HG03159 (cell line): ENCODE results near the gene CRIM1.
A peak's percentile ranks its signal among the peaks of the same experiment; 100 is the strongest.

Source experiments
- ATAC-seq: cut with Tn5 transposase; IDR thresholded peaks from one replicate; pipeline ENCODE4 v1.9.1; 2021; ENCODE audit warnings: mild to moderate bottlenecking, moderate library complexity; ENCODE audit not compliant: unreplicated experiment

CRIM1 gene

DNA sequence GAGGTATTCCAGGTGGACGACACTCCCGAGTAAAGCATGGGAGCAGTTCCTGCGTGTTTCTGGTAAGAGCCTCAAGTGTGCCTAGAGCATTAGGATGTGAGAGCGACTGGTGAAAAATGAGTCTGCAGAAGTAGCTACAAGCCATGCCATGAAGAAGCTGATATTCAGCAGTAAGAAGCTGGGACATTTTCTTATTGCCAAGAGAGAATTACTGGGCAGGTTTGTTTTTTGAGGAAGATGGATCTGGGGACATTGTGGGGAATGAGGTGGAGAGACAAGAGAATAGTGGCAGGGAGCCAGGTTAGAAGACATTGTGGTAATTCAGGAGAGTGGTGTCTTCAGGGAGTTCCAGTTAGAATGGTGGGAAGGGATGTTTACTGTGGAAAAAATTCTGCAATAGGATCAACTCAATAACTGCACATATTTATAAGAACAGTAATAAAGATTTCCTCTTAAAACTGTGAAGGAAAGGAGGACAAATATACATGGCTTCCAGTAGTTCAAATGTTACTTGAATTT is 38.2 kb downstream of the CRIM1 start:
- no peak for ATAC-seq

DNA sequence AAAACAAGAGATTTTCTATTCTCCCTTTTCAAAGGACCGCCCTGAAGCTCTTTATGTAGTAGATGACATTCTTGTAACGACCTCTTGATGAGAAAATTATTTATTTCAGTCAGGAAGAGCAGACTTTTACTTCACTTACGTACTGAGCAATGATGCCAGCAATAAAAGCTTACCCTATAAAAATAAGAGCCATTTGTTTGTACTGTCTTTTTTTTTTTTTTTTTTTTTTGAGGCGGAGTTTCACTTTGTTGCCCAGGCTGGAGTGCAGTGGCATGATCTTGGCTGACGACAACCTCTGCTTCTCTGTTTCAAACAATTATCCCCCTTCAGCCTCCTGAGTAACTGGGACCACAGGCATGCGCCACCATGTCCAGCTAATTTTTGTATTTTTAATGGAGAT is 39.2 kb downstream of the CRIM1 start:
- no peak for ATAC-seq

DNA sequence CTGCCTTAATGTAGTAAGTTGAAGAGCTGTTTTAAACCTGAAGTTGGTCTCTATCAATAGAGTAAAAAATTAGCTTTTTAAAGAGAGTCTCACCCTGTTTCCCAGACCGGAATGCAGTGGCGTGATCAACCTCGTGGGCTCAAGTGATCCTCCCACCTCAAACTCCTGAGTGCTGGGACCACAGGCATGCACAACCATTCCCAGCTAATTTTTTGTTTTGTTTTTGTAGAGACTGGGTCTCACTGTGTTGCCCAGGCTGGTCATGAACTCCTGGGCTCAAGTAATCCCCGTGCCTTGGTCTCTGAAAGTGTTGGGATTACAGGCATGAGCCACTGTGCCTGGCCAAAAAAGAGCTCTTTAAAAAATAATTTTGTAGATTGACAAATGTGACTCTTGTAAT is 40.3 kb downstream of the CRIM1 start:
- no peak for ATAC-seq

DNA sequence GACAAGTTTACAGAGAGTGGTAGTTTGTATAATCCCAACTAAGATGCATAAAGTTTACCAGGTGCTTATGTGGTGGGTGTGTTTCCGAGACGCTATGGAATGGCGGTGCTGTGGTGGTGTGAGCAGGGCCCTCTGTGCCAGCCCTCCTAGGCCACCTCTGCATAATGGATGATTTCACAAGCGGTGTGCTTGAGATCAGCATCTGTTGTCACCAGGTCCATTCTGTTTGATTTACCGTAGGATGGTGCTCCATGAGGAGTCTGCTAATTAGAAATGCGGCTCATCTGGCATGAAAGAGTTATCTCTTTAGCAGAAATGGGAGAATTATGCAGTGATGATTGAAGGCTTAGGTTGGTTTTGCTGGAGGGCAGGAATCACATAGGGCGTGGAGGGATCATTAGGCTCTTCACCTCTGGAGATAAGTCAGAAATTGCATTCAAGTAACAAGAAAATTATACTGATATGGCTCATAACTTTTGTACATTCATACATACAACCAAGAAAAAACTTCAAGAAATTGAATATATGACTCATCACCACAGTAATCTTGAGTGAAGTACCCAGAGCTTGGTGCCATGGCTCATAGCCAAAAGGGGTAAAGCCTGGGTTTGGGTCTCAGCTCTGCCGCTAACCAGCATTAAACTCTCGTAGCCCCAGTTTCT is 41.4 kb downstream of the CRIM1 start:
- no peak for ATAC-seq

DNA sequence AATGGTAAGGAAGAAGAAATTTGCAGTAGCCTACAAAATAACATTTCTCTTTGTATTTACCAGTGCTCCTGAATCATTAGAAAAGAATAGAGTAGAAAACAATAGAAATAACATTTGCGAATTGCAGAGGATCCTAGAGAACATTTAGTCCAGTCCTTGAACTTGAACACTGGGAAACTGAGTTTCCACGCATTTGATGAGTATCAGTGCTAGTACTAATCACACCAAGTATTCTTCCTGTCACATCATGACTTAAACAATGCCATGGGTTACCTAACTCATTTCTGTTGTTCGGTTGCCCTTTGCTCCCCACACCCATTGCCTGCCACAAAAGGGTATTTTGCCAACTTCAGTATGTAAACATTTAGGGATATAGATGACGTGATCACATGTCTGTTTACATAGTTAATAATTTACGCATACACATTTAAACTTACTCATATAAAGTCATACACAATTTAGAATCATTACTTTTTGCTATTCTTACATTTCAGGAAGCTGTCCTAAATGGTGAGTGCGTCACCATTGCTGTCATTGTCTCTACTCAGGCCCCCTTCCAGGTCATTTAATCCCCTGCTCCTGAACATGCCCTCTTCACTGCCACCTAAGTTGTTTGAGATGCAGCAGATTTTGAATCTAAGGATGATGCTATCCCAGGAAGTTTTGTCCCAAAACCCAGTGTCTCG is 42.3 kb downstream of the CRIM1 start:
- no peak for ATAC-seq

DNA sequence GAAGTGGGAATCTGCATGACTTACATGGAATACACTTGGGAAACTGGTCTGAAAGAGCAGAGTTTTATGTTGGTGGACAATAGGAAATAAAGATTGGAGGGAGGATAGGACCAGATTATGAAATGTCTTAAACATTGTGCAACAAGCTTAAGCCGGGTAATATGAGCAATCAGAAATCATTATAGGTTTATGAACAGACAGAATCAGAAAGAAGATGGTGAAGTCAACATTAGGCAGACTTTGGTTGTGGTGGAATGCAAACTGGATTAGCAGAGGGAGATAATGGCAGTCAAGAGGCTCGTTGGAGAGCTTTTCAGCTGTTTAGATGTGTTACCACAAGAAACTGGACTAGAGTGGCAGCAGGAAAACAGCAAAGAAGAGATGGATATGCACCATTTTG is 43.5 kb downstream of the CRIM1 start:
- ATAC-seq = no peak

DNA sequence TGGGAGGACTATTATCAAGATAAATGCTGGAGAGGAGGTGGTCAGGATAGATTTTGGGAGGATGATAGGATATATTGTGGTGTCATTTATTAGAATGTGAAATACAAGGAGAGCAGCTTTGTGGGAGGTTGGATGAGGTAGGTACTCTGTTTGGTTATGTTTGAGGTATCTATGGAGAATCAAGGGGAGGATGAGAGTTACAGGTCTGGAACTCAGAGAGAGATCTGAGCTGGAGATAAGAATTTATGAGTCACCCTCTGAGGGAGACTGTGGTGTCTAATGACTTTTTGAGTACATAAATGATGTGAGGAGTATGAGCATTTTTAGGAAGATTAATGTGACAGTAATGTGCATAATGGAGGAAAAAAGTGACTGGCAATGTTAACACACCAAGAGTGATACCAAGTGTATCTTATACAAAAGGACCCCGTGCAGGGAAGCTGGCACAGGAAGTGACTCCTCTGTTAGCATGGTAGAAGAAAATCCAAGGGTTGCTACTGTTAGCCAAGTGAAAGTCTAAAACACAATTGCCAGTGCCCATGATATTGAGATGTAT is 48.2 kb downstream of the CRIM1 start:
- ATAC-seq = peak; percentile 68

DNA sequence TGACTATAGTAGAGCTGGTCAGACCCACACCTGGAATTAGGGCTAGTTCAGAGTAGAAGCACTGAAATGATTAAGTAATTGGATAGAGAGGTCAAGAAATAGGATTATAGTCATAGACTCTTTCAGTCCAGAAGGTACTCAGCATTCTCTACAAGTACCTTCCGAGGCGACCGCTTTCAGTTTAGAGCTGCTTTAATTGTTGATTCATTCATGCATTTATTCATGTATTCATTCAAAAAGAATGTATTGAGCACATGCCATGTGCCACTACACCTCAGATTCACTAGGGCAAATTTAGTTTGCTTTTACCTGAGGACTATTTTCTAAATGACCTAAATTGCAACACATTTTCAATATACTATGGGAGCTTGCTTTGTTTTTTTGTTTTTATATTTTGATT is 48.7 kb downstream of the CRIM1 start:
- ATAC-seq = peak; percentile 39

DNA sequence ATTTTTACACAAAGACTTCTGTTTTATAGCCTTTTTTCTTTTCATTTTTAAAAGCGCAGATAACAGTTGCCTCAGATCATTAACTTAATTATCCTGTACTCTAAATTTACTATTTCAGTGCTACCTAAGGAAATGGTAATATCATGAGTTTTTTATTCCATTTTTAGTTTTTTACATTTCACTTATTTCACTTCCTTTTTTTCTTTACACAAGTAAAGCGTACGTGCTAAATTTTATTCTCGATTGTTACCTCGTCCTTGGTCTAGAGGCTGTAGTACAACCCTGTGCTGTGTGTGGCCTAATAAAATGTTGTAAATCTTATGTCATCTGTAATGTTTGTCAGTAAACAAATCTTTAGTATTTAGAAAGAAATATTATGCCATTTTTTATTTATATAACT is 49.2 kb downstream of the CRIM1 start:
- ATAC-seq = peak; percentile 56

DNA sequence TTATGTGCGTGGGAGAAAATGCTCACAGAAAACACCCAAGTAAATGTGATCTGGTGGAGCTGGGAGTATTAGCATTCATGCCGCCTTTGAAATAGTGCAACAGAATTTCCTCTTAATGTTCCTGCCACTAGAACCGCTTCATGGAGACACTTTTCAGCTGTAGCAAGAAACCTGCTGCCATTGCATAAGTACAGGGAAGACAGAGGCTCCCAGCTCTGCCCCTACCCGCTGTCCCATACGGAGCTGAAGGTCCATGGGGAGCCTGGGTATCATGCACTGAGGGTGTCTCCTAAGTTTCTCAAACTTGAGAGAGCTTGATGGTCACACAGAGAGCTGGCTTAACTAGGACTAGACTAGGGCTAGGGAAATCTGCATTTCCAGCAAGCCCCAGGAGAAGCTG is 49.6 kb downstream of the CRIM1 start:
- peak; percentile 6 for ATAC-seq

DNA sequence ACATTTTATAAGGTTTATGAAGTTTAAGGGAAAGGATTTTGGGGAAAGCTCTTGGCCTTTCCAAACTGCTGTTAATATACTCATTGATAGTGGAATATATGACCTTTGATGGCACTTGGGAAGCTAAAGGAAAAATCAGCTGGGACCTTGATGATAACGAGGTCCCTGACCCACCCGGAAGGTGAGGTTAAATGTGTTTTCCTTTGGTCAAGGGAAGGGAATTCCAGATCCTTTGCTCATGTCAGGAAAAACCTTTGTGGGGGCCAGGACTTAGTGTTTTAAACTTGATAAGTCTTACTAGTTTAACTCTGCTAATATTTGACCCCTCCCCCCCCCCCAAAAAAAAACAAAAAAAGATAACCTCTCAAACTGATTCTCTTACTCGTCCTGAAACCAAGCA is 50.7 kb downstream of the CRIM1 start:
- ATAC-seq = no peak

DNA sequence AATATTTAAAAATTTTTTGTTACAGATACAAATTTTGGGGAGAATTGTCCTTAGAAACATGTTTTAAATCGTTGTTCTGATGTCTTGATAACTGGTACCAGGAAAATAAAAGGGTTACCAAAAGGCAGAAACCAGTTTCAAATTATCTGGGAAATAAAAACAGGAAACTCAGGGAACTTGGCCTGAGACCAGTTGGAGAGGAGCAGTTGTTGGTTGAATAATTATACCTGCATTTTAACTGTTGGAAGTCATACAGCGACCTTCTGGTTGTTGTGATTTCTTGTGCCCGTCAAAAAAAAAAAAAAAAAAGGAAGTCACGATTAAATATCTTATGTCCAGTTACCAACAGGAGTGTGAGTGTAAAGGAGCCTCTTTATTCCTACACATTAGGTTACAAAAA is 51.8 kb downstream of the CRIM1 start:
- no peak for ATAC-seq

DNA sequence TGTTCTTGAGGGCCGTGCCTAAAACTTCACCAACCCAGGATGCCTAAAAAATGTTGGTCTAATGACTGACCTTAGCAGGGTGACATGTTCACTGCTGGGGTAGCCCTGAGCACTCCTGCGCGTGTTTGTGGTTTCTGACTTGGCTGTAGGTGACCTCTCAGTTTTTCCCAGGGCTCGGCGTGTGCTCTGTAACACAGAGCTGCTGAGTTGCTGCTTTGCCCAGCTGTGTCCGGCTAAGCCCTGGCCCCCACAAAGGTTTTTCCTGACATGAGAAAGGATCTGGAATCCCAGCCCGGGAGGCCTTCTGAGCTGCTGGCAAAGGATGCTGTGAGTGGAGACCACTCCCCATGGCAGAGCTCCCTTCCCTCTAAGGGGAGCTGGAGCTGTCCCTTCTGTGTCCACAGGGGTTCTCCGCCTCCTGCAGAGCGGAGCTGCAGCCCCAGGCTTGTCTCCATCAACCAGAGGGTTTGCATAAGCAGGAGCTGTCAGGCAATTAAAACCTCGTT is 52.7 kb downstream of the CRIM1 start:
- ATAC-seq = no peak

DNA sequence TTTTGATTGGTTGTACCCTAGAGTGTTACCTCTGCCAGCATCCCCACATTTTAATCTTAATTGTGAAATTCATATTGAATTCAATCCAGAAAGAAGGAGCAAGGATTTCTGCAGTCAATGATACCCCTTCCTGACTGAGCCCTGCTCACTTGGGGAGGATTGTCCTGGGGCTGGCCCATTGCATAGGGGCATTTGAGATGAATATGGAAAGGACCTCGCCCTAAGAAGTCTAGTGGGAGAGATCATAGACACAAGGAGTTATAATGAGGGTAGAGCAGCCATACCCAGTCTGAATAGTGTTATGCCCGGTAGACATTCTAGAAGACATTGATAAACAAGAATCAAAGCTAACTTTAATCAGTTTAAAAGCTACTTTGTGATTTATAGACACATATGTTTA is 53.8 kb downstream of the CRIM1 start:
- ATAC-seq = no peak

DNA sequence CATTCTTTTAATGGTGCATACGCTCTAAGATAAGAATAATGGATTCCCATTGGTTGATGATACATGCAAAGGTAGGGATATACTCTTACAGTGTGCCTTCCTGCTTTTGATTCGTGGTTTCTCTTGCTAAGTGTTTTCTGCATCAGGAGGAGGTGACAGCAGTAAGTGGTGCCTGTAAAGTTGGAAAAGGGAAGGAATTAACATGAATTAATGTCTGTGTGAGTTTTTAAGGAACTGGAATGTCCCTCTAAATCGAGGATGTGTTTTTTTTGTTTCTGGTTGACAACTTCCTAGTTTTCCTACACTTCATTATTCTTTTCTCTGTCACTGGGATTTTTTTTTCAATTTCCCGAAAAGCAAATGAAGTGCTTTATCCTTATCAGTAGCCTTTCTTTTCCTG is 54.4 kb downstream of the CRIM1 start:
- ATAC-seq = no peak

DNA sequence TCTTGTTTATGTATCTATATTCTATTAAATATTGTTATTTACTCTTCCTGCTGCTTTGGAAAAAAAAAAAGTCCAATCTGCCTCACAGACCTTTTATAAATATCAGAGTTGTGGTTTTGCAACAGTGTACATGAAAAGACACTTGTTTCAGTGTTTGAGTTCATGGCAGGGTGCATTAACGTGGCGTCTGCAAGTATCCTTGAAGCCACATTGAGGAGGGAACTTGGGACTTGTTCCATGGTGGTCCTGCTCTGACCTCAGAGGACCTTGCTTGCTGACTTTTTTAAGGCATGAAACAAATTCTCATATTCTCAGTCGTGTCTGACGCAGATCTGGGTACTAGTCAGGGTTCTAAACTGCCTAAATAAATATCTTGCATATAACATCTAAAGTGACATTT is 55.1 kb downstream of the CRIM1 start:
- no peak for ATAC-seq

DNA sequence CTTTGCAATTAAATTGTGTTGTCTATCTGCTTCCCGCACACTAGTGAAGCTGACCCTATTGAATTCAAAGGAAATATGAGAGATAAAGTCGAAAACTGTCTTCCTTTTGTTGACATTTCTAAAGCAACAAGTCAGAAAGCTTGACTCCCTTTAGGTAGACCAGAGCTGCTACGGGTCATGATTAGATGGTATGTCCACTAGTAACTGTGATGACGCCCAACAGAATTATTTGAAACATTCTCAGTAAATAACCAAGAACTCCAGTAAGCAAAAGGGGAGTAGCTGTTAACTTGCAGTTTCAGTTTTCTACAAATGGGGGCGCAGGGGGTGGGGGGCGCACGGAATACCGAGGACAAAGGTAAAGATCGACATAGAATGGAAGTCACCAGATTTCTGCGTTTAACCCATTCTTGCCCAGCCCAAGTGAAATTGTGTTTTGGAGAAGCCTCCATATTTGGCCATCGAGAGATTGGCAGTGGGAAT is 56.4 kb downstream of the CRIM1 start:
- no peak for ATAC-seq

DNA sequence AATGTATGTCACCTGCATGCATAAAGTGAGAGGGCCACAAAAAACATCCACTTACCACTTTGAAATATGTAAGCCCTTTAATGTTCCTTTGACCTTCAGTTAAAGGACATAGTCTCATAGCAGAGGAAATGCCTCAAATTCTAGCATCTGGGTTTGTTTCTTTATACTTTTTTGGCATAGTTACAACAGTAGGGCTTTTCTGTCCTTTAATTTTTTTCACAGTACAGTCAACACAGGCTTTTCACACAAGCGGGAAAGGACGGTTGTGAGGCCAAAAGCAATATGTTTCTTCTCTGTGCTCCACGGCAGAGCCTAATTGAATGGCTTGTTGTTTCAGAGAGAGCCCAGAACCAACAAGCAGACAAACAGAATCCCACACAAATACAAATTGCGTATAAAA is 57.6 kb downstream of the CRIM1 start:
- no peak for ATAC-seq

DNA sequence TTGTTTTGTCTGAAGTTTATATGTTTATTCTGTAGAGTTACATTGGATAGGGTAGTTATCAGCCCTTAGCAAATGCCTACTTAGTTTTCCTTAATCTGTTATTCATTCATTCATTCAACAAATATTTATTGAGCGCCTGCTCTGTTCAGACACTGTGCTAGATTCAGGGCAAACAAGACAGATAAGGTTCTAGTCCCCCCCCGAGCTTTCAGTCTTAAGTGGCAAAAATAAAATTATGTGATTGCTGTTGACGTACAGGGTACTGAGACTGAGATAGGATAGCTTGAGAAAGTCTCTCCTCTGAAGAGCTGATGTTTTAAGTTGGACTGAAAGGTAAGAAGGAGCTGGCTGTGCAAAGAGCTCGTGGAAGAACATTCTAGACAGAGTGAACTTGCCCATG is 58.7 kb downstream of the CRIM1 start:
- ATAC-seq = no peak

DNA sequence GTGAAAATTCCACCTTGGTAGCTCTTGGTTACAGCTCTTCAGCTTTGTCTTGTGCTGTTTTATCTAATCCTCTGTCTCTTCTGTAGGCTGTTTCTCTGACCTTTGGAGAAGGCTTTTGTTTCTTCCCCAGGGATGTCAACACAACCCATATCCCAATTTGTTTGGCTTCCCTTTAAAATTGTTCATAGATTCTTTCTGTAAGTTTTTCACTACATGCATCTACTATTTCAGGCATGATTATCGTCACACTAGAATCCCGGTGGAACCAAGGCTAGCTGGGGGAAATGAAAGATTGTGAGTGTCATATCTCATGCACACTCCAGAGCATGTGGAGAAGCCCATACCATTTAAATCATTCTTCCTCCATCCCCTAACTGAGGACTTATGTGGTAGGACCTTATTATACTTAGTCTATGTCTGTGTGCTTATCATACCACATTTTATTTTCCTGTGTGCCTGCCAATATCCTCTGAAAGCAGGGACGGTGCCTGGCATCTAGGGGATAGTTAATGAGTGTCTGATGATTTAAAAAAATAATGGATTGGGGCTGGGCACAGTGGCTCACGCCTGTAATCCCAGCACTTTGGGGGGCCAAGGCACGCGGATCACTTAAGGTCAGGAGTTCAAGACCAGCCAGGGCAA is 59.9 kb downstream of the CRIM1 start:
- no peak for ATAC-seq

DNA sequence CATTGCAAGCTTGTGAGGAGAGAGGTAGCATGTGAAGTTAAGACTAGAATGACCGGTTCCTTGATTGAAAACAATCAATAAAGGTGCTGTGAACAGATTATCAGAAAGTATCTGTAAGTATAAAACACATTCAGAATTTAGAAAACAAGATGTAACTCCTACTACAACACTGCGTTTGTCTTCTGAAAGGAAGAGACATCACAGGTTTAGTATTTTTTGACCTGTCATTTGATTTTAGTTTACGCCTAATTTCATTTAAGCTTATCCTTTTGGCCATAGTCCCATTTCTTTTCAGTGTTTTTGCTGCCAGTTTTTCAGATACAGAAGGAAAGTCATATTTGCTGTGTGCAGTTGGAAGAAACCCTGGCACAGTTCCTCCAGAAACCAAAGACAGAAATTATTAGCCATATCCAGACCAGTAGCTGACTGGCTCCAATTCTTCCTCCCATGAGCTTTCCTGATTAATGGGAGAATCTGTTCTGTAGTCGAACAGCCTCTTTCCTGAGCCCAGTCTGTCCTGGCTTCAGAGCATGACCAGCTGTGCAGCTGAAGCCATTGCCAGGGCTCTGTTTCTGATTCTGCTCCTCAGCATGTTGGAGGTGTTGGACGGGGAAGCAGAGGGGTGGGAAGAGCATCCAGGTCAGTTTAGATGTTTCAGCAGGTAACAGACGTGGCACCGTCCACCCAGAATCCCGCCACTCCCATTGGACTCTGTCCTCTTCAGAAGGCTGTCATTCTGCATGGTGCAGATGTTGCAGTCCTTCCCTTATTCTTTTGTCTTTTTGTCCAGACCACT is 61.0 kb downstream of the CRIM1 start:
- ATAC-seq = no peak
